Ishikawa (cell line): ENCODE data around the gene KCNQ1.

Experiments used
- CEBPB ChIP-seq: IDR thresholded peaks from 2 replicates; pipeline ENCODE4 v1.6.1; 2012
- CREB1 ChIP-seq: IDR thresholded peaks from 2 replicates; pipeline ENCODE4 v1.6.1; 2012; ENCODE audit warnings: low read depth
- EGR1 ChIP-seq: IDR thresholded peaks from 2 replicates; pipeline ENCODE4 v1.6.1; 2012
- EP300 ChIP-seq: IDR thresholded peaks from 2 replicates; pipeline ENCODE4 v1.6.1; 2012; ENCODE audit warnings: borderline replicate concordance
- FOXM1 ChIP-seq: IDR thresholded peaks from 2 replicates; pipeline ENCODE4 v1.6.1; 2012; ENCODE audit warnings: low read depth, borderline replicate concordance
- MAX ChIP-seq: IDR thresholded peaks from 2 replicates; pipeline ENCODE4 v1.6.1; 2012
- NFIC ChIP-seq: IDR thresholded peaks from 2 replicates; pipeline ENCODE4 v1.6.1; 2012
- RAD21 ChIP-seq: IDR thresholded peaks from 2 replicates; pipeline ENCODE4 v1.6.1; 2012; ENCODE audit warnings: low read depth
- REST ChIP-seq: IDR thresholded peaks from 2 replicates; pipeline ENCODE4 v1.6.1; 2012; ENCODE audit warnings: low read depth, mild to moderate bottlenecking
- TAF1 ChIP-seq: IDR thresholded peaks from 2 replicates; pipeline ENCODE4 v1.6.1; 2012; ENCODE audit warnings: low read depth, mild to moderate bottlenecking
- TCF12 ChIP-seq: IDR thresholded peaks from 2 replicates; pipeline ENCODE4 v1.6.1; 2012; ENCODE audit warnings: low read depth
- TEAD4 ChIP-seq: IDR thresholded peaks from 2 replicates; pipeline ENCODE4 v1.6.1; 2012
- USF1 ChIP-seq: IDR thresholded peaks from 2 replicates; pipeline ENCODE4 v1.6.1; 2012
- YY1 ChIP-seq: IDR thresholded peaks from 2 replicates; pipeline ENCODE4 v1.6.1; 2012; ENCODE audit warnings: low read depth
- ZBTB7A ChIP-seq: IDR thresholded peaks from 2 replicates; pipeline ENCODE4 v1.6.1; 2012; ENCODE audit warnings: low read depth

KCNQ1 gene

GRCh38 chr11:2673871-2674471 lies 229.2 kb downstream of the KCNQ1 start:
- no peak for TF ChIP-seq TCF12
- no peak for TF ChIP-seq CEBPB
- no peak for TF ChIP-seq REST
- TF ChIP-seq USF1 = no peak
- TF ChIP-seq EP300 = no peak
- TF ChIP-seq FOXM1 = no peak
- no peak for TF ChIP-seq MAX
- no peak for TF ChIP-seq ZBTB7A
- no peak for TF ChIP-seq YY1
- TF ChIP-seq CREB1 = no peak
- TF ChIP-seq EGR1 = no peak
- no peak for TF ChIP-seq TEAD4
- TF ChIP-seq TAF1 = no peak
- no peak for TF ChIP-seq NFIC
- TF ChIP-seq RAD21 = no peak

GRCh38 chr11:2674658-2675131 lies 229.9 kb downstream of the KCNQ1 start:
- TF ChIP-seq FOXM1 (no peak), USF1 (no peak), ZBTB7A (no peak), RAD21 (no peak), YY1 (no peak), MAX (no peak), NFIC (no peak), EGR1 (no peak), REST (no peak), TCF12 (no peak), TEAD4 (no peak), CEBPB (no peak), EP300 (no peak), CREB1 (no peak), TAF1 (no peak)

- TF ChIP-seq REST (no peak), EP300 (no peak), TEAD4 (no peak), MAX (no peak), YY1 (no peak), ZBTB7A (no peak), TCF12 (no peak), FOXM1 (no peak), RAD21 (no peak), EGR1 (no peak), NFIC (no peak), TAF1 (no peak), CREB1 (no peak)
Measured at GRCh38 chr11:2675540-2675939, 230.7 kb downstream of the KCNQ1 start.

GRCh38 chr11:2677127-2677526 lies 232.3 kb downstream of the KCNQ1 start:
- TF ChIP-seq TAF1 (no peak), RAD21 (no peak), NFIC (no peak), ZBTB7A (no peak), MAX (no peak), CEBPB (no peak)
